Left lung (tissue), 10 donors: Measurements from ENCODE around the gene WNK1. TPM values are rescaled to one million over a fixed set of nuclear protein-coding genes. Genes with fewer than 3 reads are reported as not detected.

ENCODE experiments used
- ATAC-seq: fragments of 200-7000 bp; cut with Tn5 transposase; one replicate; pipeline ENCODE4 v1.9.1; 2020; ENCODE audit warnings: moderate library complexity
- DNase-seq, 4 donors: peaks; one replicate each; pipeline ENCODE4 v3.0.0-alpha.2; 2013 to 2020
- H3K27ac ChIP-seq, 2 donors: fragments of 200-600 bp; sonication (generic) in 1 of 2; one replicate each; pipeline versions ENCODE4 v1.5.0 to v1.8.0; 2020 to 2021
- H3K27me3 ChIP-seq, 2 donors: fragments of 200-600 bp; sonication (generic) in 1 of 2; one replicate each; pipeline versions ENCODE4 v1.5.0 to v1.8.0; 2020 to 2021
- H3K36me3 ChIP-seq, 2 donors: fragments of 200-600 bp; sonication (generic) in 1 of 2; one replicate each; pipeline versions ENCODE4 v1.5.0 to v1.8.0; 2020 to 2021
- H3K4me1 ChIP-seq, 2 donors: fragments of 200-600 bp; one replicate each; pipeline ENCODE4 v1.8.0; 2021
- H3K4me3 ChIP-seq, 2 donors: fragments of 200-600 bp; sonication (generic) in 1 of 2; one replicate each; pipeline versions ENCODE4 v1.5.0 to v1.8.0; 2020 to 2021; ENCODE audit warnings: mild to moderate bottlenecking in 1 of 2
- H3K9me3 ChIP-seq, 2 donors: fragments of 200-600 bp; sonication (generic) in 1 of 2; one replicate each; pipeline versions ENCODE4 v1.5.0 to v1.8.0; 2020 to 2021
- intact Hi-C, 2 donors: fragments of 100-400 bp; cut with DNase I; formaldehyde crosslinking; loops; one replicate each; pipeline versions ENCODE4 v1.11.2 to v1.14.2; 2022
- polyA plus RNA-seq, 6 donors: library from polyadenylated mRNA; unstranded; fragments of 120-200 nt; gene quantifications; one replicate each; pipeline ENCODE4 v1.2.1, GENCODE V29; 2013; ENCODE audit not compliant: insufficient read length in 6 of 6
- total RNA-seq, 2 donors: library from RNA; stranded (reverse); fragmentation: NEBNext Ultra II Directional; extraction: Animal tissue kit (Norgen Biotek cat#: 25700); gene quantifications; one replicate each; pipeline ENCODE4 v1.2.1, GENCODE V29; 2021
- TF ChIP-seq, protein P1 (sequence below), 2 donors: fragments of 200-600 bp; sonication (generic) in 1 of 2; IDR thresholded peaks; one replicate each; pipeline versions ENCODE4 v1.5.0 to v1.8.0; 2021; ENCODE audit warnings: antibody characterized with exemption in 2 of 2
- donor health status: DM: no; HTN: yes; CAD: no.
- donor health status: DM: no; HTN: no; CAD: no.

WNK1 gene
- total and polyA plus RNA-seq, 8 donors = 94.4 to 245 (median 111) TPM

DNA sequence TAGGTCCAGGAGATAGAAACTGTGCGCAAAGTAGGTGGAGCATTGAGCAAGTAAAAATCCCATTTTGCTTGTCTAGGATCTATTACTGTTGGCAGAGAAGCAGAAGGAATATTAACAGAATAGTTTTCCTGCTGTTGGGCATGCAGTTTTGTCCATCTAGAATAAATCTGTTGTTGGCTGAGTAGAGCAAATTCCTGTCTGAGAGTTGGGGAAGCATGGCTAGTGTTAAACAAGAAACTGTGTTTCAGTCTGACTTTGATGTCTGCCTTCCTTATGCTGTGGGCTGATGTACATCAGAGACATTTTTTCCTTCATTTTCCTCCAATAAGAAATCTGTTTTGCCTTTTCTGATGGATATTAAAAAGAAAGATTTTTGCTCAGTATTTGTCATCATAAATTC, 99.0 kb downstream of the WNK1 start:
- peak; percentile 33 for ATAC-seq
- H3K4me3 ChIP-seq = no peak overlapping the region
- H3K4me1 ChIP-seq = peaks cover 8 to 37% of the 10 kb centered on the region in 2 donors
- DNase-seq = peak in 1 of 4 donors; percentile 3
- H3K36me3 ChIP-seq = no peaks in the 10 kb centered on the region
- intact Hi-C loops = no loop called here
- TF ChIP-seq, protein P1, sequence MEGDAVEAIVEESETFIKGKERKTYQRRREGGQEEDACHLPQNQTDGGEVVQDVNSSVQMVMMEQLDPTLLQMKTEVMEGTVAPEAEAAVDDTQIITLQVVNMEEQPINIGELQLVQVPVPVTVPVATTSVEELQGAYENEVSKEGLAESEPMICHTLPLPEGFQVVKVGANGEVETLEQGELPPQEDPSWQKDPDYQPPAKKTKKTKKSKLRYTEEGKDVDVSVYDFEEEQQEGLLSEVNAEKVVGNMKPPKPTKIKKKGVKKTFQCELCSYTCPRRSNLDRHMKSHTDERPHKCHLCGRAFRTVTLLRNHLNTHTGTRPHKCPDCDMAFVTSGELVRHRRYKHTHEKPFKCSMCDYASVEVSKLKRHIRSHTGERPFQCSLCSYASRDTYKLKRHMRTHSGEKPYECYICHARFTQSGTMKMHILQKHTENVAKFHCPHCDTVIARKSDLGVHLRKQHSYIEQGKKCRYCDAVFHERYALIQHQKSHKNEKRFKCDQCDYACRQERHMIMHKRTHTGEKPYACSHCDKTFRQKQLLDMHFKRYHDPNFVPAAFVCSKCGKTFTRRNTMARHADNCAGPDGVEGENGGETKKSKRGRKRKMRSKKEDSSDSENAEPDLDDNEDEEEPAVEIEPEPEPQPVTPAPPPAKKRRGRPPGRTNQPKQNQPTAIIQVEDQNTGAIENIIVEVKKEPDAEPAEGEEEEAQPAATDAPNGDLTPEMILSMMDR (IDR thresholded peaks at IDR 0.05) = no peak
- H3K9me3 ChIP-seq = no peaks in the 10 kb centered on the region
- H3K27ac ChIP-seq = no peak overlapping the region
- no peaks in the 10 kb centered on the region for H3K27me3 ChIP-seq

DNA sequence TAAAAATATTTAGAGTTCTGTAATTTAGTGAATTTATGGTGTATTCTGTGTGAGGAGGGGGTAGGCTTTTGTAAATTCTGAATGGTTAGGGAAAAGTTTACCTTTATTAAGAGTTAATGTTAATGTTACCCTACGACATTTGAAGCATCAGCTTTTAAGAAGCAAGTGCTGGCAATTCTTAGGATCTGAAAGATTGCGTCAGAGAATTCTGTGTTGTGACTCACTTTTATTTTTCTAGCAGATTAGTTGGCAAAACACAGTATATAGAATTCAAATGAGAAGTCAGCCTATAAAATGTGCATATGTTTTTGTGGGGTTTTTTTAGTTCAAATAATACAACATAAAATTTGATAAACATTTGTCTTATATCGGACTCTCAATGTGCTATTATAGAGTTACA, 99.5 kb downstream of the WNK1 start:
- peak overlapping the region in 1 of 2 donors; percentile 34 for H3K27ac ChIP-seq
- intact Hi-C loops = no loop called here
- DNase-seq = no peak
- no peaks in the 10 kb centered on the region for H3K27me3 ChIP-seq
- peaks cover 0 to 3% of the 10 kb centered on the region in 2 donors for H3K36me3 ChIP-seq
- TF ChIP-seq, protein P1 (IDR thresholded peaks at IDR 0.05) = no peak
- H3K4me3 ChIP-seq = no peak overlapping the region
- peak; percentile 50 for ATAC-seq
- H3K9me3 ChIP-seq = no peaks in the 10 kb centered on the region
- peaks cover 8 to 37% of the 10 kb centered on the region in 2 donors for H3K4me1 ChIP-seq

DNA sequence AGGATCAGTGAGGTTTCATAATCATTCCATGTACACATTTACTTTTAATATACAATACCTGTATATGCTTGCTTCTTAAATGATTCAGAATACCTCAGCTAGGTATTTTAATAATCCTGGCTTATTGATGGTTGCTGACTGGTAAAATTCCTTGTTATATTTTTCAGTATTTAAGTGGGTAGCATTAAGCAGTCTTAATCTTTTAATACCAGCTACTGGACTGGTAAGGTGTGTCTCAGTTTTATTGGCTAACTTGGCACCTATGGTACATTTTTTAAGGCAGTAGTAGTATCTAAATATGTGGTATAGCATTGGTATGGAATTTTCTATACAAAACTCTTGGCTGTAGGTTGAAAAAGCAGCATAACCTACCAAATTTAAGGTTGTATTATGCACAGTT, 100.5 kb downstream of the WNK1 start:
- no peak for ATAC-seq

DNA sequence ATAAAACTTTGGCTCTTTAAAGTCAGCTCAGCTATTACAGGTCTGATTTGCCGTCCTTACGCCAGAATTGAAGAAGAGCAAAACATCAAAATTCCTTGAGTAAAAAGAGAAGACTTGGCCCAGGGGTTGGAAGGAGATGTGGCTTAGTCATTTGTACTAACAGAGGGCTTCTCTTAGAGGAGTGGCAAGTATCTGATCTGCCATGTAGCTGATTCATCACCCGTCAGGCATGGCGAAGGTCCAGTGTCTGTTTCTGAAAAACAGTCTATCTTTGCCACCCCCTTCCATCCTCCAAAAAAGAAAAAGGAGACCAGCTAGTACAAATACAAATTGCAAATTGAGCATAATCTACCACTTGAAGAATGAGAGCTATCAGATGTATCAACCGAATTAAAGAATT, 105.2 kb downstream of the WNK1 start:
- Histone ChIP-seq H3K4me1 (peaks cover 0 to 7% of the 10 kb centered on the region in 2 donors), H3K36me3 (peaks cover 0 to 60% of the 10 kb centered on the region in 2 donors), H3K27me3 (no peaks in the 10 kb centered on the region), H3K9me3 (no peaks in the 10 kb centered on the region), H3K27ac (no peak overlapping the region), H3K4me3 (no peak overlapping the region)
- TF ChIP-seq, protein P1 (IDR thresholded peaks at IDR 0.05) = no peak
- intact Hi-C loops = no loop called here
- DNase-seq (no peak), ATAC-seq (peak; percentile 30)

More for the DNA sequence above, 100.5 kb downstream of the WNK1 start:
- Histone ChIP-seq H3K4me3 (no peak overlapping the region), H3K27me3 (no peaks in the 10 kb centered on the region), H3K4me1 (peaks cover 8 to 37% of the 10 kb centered on the region in 2 donors), H3K27ac (no peak overlapping the region), H3K9me3 (no peaks in the 10 kb centered on the region), H3K36me3 (peaks cover 0 to 13% of the 10 kb centered on the region in 2 donors)
- TF ChIP-seq, protein P1 (IDR thresholded peaks at IDR 0.05) = no peak
- intact Hi-C loops = no loop called here
- no peak for DNase-seq

DNA sequence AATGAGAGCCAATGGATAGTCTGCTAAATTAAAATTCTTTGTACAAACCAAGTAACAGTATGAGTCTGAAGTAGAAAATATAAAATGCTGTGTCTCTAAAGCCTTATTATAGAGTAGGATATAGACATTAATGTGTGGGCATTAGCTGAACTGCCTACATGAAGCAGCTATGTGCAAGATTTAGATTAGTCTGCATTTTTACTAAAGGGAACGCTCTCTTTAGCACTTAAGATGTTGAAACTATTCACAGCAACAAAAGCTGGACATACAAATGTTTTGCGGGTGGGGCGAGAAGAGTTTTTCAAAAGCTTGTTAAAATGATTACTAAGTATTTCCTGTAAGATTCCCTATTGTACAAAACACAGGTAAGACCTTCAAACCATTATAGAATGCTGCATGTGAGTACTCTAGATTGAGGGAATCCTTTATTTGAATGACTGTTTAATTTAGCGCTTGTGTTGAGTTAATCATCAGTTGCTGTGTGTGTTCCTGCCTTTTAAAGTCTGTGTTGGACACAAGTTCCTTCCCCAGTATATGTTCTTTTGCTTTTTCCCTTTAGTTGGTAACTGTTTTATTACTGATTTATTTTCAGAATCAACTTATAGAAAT, 110.0 kb downstream of the WNK1 start:
- Histone ChIP-seq H3K4me1 (no peaks in the 10 kb centered on the region), H3K27ac (peak overlapping the region in 1 of 2 donors; percentile 7), H3K9me3 (no peaks in the 10 kb centered on the region), H3K36me3 (peaks cover 0 to 86% of the 10 kb centered on the region in 2 donors), H3K4me3 (no peak overlapping the region), H3K27me3 (no peaks in the 10 kb centered on the region)
- TF ChIP-seq, protein P1 (IDR thresholded peaks at IDR 0.05) = no peak
- DNase-seq = no peak
- intact Hi-C loops = no loop called here
- peak; percentile 70 for ATAC-seq
